Loucy (cell line): ENCODE data around the gene FLT1.

Experiments used
- H2AFZ ChIP-seq: fragments of 200-600 bp; sonication (generic); 2 replicates; pipeline ENCODE4 v1.6.0; 2016; ENCODE audit warnings: antibody characterized with exemption, mild to moderate bottlenecking, low read length, moderate library complexity
- H3F3A ChIP-seq: fragments of 200-600 bp; 2 replicates; pipeline ENCODE4 v1.6.0; 2016; ENCODE audit warnings: antibody characterized with exemption, low read depth, mild to moderate bottlenecking
- H3K27me3 ChIP-seq: fragments of 200-600 bp; sonication (generic); 2 replicates; pipeline ENCODE4 v1.6.1; 2014; ENCODE audit warnings: low read length, mild to moderate bottlenecking; ENCODE audit not compliant: insufficient read depth, poor library complexity, severe bottlenecking
- H3K36me3 ChIP-seq: fragments of 200-600 bp; sonication (generic); 2 replicates; pipeline ENCODE4 v1.6.1; 2016; ENCODE audit warnings: low read length; ENCODE audit not compliant: insufficient read depth
- H3K4me1 ChIP-seq: fragments of 200-600 bp; sonication (generic); 2 replicates; pipeline ENCODE4 v1.5.1; 2014; ENCODE audit warnings: low read length, mild to moderate bottlenecking; ENCODE audit not compliant: insufficient read depth, poor library complexity, severe bottlenecking
- H3K4me2 ChIP-seq: fragments of 200-600 bp; sonication (generic); 2 replicates; pipeline ENCODE4 v1.6.0; 2014; ENCODE audit warnings: antibody characterized with exemption, low read length, low read depth, mild to moderate bottlenecking; ENCODE audit not compliant: poor library complexity, severe bottlenecking
- H3K4me3 ChIP-seq: fragments of 200-600 bp; sonication (generic); 2 replicates; pipeline ENCODE4 v1.5.1; 2014; ENCODE audit warnings: low read length, mild to moderate bottlenecking, mixed read lengths; ENCODE audit not compliant: poor library complexity, severe bottlenecking
- H3K79me2 ChIP-seq: fragments of 200-600 bp; sonication (generic); 2 replicates; pipeline ENCODE4 v1.6.1; 2014; ENCODE audit warnings: low read length; ENCODE audit not compliant: insufficient read depth
- H3K9ac ChIP-seq: fragments of 200-600 bp; sonication (generic); 2 replicates; pipeline ENCODE4 v1.6.0; 2014; ENCODE audit warnings: mild to moderate bottlenecking, low read depth, low read length, moderate library complexity; ENCODE audit not compliant: poor library complexity, severe bottlenecking
- H3K9me2 ChIP-seq: fragments of 200-600 bp; sonication (generic); replicated peaks from 2 replicates; pipeline ENCODE4 v1.6.1; 2016; ENCODE audit warnings: low read depth, low read length, mixed read lengths
- H3K9me3 ChIP-seq: fragments of 200-600 bp; sonication (generic); 2 replicates; pipeline ENCODE4 v1.6.1; 2014; ENCODE audit warnings: mild to moderate bottlenecking, antibody characterized with exemption, low read length, low read depth; ENCODE audit not compliant: insufficient read depth
- H4K20me1 ChIP-seq: fragments of 200-600 bp; sonication (generic); 2 replicates; pipeline ENCODE4 v1.6.0; 2014; ENCODE audit warnings: antibody characterized with exemption, low read length, mild to moderate bottlenecking; ENCODE audit not compliant: insufficient read depth, poor library complexity, severe bottlenecking
- CTCF ChIP-seq: fragments of 200-600 bp; sonication (generic); conservative IDR thresholded peaks from 2 replicates; pipeline ENCODE4 v1.5.1; 2014; ENCODE audit warnings: mild to moderate bottlenecking, antibody characterized with exemption, low read length
- EZH2phosphoT487 ChIP-seq: fragments of 200-600 bp; IDR thresholded peaks from 2 replicates; pipeline ENCODE4 v1.6.1; 2018; ENCODE audit warnings: antibody characterized with exemption, mild to moderate bottlenecking, moderate library complexity, borderline replicate concordance

The FLT1 gene

GRCh38 chr13:28299916-28300315 is 195.0 kb downstream of the FLT1 start:
- peaks cover 15% of the 10 kb centered on the region for H3K4me1 ChIP-seq
- no peaks in the 10 kb centered on the region for H3K9me2 ChIP-seq
- no peaks in the 10 kb centered on the region for H3K27me3 ChIP-seq
- H2AFZ ChIP-seq: no peak overlapping the region
- no peaks in the 10 kb centered on the region for H3K9me3 ChIP-seq
- no peaks in the 10 kb centered on the region for H3F3A ChIP-seq
- no peaks in the 10 kb centered on the region for H3K79me2 ChIP-seq
- no peak for TF ChIP-seq EZH2phosphoT487
- no peak for TF ChIP-seq CTCF
- peaks cover 3% of the 10 kb centered on the region; the same call in 1 of the 2 replicates for H3K36me3 ChIP-seq
- H4K20me1 ChIP-seq: no peaks in the 10 kb centered on the region
- H3K9ac ChIP-seq: no peak overlapping the region
- H3K4me3 ChIP-seq: no peak overlapping the region
- H3K4me2 ChIP-seq: no peak overlapping the region

DNA sequence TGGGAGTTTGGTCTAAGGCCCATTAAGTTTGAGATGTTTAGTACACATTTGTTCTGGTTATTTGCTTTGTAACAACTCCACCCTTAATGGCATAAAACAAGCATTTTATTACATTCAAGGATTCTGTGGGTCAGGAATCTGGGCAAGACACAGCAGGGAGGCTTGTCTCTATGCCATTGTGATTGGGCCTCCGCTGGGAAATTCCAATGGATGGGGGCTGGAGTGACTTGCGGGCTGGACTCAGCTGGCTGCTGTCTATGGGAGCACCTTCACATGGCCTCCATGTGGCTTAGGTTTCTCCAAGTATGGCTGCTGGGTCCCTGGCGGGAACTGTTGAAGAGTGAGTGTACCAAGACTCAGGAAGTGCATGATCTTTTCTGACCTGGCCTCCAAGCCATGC is 197.6 kb downstream of the FLT1 start:
- Histone ChIP-seq H4K20me1 (no peaks in the 10 kb centered on the region), H3F3A (no peaks in the 10 kb centered on the region), H3K27me3 (no peaks in the 10 kb centered on the region), H3K36me3 (peaks cover 29% of the 10 kb centered on the region; the same call in 1 of the 2 replicates), H3K4me3 (no peak overlapping the region), H2AFZ (no peak overlapping the region), H3K79me2 (no peaks in the 10 kb centered on the region), H3K4me1 (peaks cover 12% of the 10 kb centered on the region), H3K9ac (no peak overlapping the region), H3K4me2 (no peak overlapping the region), H3K9me2 (no peaks in the 10 kb centered on the region), H3K9me3 (no peaks in the 10 kb centered on the region)
- TF ChIP-seq CTCF: no peak
- TF ChIP-seq EZH2phosphoT487: no peak

- TF ChIP-seq EZH2phosphoT487 (no peak), CTCF (no peak)
- peaks cover 44% of the 10 kb centered on the region for H3K36me3 ChIP-seq
Observed at GRCh38 chr13:28286263-28286662, 208.7 kb downstream of the FLT1 start.

More at GRCh38 chr13:28286263-28286662, 208.7 kb downstream of the FLT1 start:
- Histone ChIP-seq H3K9me2 (no peaks in the 10 kb centered on the region), H3K9me3 (no peaks in the 10 kb centered on the region), H3F3A (no peaks in the 10 kb centered on the region), H3K4me3 (no peak overlapping the region), H3K79me2 (no peaks in the 10 kb centered on the region), H4K20me1 (no peaks in the 10 kb centered on the region), H3K27me3 (no peaks in the 10 kb centered on the region), H3K9ac (no peak overlapping the region), H3K4me1 (no peaks in the 10 kb centered on the region), H2AFZ (no peak overlapping the region), H3K4me2 (no peak overlapping the region)
